Stimulated activated CD4-positive, alpha-beta T cell treated with anti-CD3 and anti-CD28 coated beads, TNF-alpha, amount 100 ng/mL, for 24 hours (primary cell): ENCODE data around the gene POLE.

Source experiments
- DNase-seq, 3 experiments: peaks; one replicate each; pipeline ENCODE4 v3.0.0-alpha.2; 2020; ENCODE audit warnings: low read depth in 3 of 3

Gene POLE

DNA sequence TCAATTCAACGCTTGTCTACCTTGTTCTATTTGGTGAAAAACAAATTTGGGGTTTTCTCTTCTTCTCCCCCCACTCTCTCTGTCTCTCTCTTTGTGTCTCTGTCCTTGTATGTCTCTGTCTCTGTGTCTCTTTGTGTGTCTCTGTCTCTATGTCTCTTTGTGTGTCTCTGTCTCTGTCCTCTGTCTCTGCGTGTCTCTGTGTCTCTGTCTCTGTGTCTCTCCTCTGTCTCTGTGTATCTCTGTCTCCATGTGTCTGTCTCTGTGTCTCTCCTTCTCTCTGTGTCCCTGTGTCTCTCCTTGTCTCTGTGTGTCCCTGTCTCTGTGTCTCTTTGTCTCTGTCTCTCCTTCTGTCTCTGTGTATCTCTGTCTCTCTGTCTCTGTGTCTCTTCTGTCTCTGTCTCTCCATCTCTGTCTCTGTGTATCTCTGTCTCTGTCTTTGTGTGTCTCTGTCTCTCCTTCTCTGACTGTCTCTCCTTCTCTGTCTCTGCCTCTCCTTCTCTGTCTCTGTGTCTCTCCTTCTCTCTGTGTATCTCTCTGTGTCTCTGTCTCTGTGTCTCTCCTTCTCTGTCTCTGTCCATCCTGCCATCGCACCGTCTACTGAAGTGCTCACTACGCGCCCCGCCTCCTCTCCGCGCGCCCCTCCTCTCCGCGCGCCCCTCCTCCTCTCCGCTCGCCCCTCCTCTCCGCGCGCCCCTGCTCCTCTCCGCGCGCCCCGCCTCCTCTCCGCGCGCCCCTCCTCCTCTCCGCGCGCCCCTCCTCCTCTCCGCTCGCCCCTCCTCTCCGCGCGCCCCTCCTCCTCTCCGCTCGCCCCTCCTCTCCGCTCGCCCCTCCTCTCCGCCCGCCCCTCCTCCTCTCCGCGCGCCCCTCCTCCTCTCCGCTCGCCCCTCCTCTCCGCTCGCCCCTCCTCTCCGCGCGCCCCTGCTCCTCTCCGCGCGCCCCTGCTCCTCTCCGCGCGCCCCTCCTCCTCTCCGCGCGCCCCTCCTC, 89.5 kb downstream of the POLE start:
- no peak for DNase-seq

DNA sequence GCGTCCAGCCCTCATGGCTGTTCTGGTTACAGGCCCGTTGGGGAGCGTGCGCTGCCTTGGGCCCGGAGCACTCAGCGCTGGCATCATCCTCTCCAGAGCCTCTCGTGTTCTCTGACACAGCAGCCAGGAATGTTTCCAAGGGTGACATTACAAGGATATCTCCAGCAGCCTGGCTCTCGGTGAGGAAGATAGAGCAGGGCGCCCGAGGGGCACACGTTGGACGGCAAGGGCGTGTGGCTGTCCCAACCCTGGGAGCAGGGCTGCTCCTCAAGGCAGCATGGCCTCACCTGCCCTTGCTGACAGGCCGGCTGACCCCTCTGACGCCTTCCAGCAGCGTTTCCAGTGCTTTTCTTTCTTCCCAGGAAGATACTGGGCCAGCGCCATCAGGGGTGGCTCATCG, 91.1 kb downstream of the POLE start:
- no peak for DNase-seq

DNA sequence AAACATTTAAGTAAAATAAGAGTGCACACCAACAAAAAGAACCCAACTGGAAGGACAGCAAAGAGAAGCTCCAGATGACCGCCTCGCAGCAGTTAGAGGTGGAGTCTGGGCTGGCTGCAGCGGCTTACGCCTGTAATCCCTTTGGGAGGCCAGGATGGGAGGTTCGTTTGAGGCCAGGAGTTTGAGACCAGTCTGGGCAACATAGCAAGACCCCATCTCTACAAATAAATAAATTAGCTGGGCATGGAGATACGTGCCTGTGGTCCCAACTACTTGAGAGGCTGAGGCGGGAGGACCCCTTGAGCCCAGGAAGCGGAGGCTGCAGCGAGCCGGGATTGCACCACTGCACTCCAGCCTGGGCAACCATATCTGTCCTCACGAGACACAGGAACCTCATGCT, 92.0 kb downstream of the POLE start:
- no peak for DNase-seq

DNA sequence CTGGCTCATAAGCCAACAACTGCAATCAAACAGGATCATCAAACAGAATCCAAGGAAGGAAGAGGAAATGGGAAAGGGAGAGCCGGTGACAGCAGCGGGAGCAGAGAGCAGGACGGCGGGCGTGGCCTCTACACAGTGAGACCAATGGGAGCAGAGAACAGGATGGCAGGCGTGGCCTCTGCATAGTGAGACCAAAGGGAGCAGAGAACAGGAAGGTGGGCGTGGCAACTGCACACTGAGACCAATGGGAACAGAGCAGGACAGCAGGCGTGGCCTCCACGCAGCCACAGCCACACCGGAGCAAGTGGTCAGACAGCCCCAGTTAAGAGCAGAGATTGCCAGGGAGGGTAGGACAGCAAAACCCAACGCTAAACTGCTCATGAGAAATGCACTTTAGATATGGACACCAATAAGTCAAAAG, 93.2 kb downstream of the POLE start:
- peak in 1 of 3 experiments; percentile 25 for DNase-seq

DNA sequence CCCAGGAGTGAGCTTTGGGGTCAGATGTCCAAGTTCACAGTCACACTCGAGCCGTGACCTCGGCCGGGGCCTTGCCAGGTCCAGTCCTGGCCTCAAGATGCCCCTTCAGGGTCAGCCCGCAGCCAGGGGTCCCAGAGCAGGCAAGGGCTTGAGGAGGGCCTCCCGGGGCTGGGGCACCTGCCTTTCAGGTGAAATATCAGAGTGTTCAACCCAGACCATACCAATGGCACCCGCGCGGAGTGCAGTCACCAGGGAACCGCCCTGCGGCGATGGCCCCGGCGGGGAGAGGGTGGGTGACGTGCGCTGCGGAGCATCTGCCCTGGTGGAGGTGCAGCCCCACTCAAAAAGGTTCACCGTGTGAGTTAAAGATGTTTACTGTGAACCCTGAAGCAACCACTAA, 93.6 kb downstream of the POLE start:
- DNase-seq, result no peak

DNA sequence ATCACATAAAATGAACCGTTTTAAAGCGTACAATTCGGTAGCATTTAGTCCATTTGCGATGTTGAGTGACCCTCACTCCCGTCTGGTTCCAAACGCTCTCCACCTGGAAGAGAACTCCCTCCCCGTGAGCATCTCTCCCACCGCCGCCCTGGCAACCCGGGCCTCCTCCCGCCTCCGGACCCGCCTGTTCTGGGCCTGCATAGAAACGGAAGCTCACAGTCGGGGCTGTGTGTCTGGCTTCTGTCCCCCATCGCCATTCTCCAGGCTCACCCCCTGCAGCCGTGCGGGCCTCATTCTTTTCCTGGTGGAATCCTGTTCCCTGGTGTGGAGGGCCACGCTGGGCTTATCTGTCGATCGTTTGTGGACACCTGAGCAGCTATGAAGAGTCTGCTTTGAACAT, 94.1 kb downstream of the POLE start:
- no peak for DNase-seq

DNA sequence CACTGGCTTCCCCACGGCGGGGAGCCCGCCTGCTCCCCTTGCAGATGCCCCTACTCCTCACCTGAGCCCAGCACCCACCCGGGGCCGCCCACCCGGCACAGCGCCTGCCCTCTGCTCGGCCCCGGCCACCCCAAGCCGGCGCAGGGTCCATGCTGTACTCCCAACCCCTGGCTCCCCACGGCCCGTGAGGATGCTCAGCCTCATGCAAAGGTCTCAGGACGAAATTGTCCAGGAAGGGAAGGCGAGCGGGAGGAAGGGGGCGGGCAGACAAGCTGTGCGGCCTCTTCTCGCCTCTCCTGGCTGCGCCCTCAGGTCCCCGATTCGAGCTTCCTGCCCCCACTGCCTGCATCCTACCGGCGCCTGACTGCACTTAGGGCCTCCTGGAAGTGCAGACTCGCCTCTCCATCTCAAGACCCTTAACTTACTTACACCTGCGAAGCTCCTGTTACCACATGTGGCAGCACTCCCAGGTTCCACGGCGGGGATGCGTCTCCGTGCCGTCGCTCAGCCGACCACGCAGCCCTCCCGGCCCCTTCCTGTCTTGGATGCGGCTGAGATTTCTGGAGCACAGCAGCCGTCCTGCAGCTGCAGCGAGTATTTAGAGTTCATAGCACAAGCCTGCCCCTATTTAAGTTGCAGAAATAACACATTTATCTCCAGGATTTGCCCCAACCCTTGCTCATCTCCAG, 94.7 kb downstream of the POLE start:
- DNase-seq, result no peak

DNA sequence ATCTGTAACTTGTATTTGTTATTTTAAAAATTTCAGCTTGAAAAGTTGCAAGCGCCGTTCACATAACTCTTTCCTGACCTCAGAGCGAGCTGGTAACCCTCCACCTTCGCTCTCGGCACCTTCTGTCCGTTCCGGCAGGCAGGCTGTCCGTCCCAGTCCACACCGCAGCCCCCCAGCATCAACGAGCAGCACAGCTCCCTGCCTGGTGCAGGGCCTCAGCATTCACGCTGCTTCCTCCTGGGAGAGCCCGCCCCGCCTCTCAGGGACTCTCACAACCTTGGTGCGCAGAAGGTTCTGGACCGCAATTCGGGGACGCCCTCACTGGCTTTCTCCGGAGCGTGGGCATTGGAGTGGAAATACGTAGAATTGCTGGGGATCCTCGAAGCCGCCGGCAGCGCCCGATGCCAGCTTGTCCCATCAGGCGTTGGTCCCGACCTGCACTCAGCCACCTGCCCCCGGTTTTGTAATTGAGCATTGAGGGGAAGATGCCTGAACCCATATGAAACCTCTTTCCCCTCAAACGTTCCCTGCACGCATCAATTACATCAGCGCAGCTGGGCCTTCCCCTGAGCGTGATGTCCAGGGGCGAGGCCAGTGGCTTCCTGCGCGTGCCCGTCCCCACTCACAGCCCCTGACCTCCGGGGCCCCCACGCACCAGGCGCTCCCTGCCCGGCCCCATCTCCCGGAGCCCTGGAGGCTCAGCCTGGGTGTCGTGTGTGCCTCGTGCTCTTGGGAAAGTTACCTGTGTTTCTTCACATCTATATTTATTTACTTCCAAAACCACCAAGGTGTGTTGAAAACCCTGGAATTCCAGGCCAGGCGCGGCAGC, 95.8 kb downstream of the POLE start:
- DNase-seq, result no peak

DNA sequence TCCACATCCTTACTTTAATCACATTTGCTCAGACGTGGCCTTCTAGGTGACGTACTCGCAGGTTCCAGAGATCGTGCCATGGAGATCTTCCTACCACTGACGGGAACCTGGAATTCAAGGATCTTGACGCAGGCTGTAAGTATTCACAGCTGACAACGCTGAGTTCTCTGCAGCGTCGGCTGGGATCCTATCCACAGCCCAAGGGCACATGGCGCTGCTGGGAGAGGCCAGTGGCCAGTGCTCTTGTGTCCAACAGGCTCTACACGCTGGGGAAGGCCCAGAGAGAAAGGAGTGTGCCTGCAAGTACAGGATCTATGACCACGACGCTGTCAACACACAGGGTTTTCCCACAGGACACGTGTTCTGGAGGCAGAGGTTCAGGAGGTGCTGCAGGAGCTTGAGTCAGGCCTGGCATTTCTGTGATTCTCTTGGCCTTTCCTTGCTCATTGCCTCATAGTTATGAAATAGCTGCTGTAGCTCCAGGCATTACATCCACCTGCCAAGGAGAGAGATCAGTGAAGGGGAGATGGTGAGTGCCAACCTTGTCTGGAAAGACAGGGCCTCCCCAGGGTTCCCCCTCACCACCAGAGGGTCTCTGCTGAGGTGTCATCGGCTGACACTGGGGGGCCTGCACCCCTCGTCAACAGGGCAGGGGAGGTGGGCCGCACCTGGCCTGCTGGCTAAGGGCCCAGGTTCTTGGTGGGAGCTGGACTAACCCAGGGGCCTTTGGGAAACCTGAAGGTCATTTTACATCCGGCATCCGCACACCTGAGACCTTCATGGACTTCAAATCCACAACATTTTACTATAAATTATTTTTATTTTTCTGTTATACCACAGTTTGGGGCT, 98.1 kb downstream of the POLE start:
- DNase-seq, result no peak

DNA sequence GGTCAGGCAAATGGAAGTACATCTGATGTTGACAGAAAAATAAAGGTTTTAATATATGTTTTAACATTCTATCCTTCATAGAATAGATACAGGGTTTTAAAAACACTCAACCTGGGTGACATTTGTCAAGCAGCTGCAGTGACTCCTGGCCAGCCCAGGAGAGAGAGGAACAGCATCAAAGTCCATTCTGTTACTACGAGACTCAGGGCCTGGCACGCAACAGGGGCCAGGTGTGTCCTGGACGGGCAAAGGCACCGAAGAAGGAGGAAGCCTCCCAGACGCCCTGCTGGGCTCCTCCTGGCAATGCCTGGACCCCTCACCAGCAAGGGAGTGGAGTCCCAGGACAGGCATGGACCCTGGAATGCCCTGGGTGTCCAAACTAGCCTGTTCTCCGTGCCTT, 98.8 kb downstream of the POLE start:
- DNase-seq, result no peak

DNA sequence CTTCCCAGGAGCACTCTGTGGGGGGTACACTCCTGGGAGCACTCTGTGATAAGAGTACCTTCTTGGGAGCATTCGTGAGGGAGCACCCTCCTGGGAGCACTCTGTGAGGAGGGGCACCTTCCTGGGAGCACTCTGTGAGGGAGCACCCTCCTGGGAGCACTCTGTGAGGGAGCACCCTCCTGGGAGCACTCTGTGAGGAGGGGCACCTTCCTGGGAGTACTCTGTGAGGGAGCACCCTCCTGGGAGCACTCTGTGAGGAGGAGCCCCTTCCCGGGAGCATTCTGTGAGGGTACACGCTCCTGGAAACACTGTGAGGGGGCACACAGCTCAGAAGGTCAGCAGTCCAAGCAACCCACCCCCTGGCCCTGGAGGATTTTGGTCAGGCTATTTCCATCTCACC, 99.4 kb downstream of the POLE start:
- DNase-seq, result no peak

DNA sequence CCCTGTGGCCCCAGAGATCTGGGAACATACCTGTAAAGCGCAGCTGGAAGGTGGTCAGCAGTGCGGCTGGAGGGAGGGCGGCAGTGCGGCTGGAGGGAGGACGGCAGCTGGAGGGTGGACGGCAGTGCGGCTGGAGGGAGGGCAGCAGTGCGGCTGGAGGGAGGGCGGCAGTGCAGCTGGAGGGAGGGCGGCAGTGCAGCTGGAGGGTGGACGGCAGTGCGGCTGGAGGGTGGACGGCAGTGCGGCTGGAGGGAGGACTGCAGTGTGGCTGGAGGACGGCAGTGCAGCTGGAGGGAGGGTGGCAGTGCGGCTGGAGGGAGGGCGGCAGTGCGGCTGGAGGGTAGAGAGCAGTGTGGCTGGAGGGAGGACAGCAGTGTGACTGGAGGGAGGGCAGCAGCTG, 100.2 kb downstream of the POLE start:
- no peak for DNase-seq

DNA sequence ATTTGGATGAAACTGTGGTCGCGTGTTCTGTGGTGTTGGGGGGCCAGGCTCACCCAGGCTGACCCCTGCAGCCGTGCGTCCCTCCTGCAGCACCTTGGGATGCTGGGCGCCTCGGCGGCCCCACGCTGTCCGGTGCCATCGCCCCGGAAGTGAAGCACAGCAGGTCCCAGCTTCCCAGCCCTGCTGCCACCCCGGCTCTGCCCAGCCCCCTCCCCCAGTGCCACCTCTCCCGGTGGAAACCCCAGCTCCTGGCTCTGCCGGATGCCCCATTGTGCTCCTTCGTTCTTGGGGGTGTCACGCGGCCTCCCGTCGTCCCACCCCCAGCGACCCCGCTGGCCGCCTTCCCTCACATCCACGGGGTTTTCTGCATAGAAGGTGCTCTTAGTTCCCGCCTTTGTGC, 102.0 kb downstream of the POLE start:
- DNase-seq, result no peak

DNA sequence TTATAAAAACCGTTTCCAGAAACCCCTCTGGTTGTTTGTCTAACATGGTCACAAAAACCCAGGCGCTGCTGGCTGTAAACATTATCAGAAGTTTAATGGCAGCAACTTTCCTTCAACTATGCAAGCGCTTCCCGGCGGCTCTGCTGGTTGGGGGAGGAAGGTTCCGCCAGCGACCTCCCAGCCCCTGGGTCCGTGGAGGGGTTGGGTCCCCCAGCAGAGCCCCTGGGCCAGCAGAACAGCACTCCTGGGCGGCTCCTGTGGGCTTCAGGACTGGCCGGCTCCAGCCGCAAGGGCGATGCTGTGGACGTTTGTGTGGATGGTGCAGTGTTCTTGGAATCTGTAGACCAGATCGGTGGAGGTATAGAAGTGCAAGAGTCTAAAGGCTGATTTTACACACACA, 102.7 kb downstream of the POLE start:
- DNase-seq, result no peak

DNA sequence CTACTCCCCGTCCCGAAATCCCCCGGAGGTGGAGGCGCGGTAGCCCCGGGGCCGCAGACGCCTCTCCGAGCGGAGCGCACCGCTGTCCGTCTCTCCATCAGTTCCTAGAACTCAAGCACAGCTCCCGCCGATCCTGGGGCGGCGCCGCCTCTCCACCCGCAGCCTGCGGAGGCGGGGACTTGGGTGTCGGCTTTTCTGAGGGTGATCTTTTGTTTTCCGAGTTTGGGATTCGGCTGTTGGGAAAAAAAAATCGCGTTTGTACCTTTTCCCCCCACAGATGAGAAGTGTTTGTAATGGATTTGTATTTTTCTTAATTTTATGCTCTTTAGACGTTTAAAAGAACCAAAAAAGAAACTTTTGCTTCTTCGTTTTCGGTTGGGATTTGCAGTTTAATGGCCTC, 103.4 kb downstream of the POLE start:
- no peak for DNase-seq

DNA sequence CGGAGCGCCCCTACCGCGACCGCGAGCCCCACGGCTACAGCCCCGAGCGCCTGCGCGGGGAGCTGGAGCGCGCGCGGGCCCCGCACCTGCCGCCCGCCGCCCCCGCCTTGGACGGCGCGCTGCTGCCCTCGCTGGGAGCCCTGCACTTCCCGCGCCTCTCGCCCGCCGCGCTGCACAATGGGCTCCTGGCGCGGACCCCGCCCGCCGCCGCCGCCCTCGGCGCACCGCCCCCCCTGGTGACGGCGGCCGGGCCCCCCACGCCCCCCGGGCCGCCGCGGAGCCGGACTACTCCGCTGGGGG, 103.8 kb downstream of the POLE start:
- DNase-seq, result no peak

DNA sequence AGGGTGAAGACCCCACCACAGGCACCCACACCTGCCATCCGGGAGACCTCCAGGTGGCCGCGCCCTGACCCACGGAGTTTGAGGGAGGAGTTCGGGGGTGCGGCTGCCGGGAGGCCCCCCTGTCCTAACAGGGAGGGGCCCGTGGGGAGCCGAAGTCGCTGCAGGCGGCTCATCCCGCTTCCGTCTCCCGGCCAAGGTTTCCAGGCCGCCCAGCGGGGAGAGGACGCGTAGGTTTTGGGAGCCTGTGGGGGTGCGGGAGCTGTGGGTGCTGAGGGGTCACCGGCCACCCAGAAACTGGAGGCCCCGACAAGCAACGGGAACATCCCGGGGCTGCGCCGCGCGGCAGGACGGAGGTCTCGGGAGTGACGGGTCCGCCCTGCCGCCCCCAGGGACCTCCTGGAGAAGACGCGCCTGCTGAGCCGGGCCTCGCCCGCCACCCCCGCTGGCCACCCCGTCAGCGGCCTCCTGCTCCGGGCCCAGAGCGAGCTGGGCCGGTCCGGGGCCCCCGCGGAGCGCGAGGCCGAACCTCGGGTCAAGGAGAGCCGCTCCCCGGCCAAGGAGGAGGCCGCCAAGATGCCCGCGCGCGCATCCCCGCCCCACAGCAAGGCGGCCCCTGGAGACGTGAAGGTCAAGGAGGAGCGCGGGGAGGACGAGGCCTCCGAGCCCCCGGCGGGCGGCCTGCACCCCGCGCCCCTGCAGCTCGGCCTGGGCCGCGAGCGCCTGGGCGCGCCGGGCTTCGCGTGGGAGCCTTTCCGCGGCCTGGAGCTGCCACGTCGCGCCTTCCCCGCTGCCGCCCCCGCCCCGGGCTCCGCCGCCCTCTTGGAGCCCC, 104.3 kb downstream of the POLE start:
- no peak for DNase-seq

DNA sequence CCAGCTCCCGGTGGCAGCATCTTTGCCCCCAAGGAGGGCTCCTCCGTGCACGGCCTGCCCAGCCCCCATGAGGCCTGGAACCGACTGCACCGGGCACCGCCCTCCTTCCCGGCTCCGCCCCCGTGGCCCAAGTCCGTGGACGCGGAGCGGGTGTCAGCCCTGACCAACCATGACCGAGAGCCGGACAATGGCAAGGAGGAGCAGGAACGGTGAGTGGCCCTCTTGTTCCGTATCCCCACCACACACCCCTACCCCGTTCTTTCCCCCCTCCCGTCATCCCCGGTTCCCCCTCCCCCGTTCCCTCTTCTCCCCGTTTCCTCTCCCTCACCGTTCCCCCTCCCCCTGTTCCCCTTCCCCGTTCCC, 105.1 kb downstream of the POLE start:
- no peak for DNase-seq

DNA sequence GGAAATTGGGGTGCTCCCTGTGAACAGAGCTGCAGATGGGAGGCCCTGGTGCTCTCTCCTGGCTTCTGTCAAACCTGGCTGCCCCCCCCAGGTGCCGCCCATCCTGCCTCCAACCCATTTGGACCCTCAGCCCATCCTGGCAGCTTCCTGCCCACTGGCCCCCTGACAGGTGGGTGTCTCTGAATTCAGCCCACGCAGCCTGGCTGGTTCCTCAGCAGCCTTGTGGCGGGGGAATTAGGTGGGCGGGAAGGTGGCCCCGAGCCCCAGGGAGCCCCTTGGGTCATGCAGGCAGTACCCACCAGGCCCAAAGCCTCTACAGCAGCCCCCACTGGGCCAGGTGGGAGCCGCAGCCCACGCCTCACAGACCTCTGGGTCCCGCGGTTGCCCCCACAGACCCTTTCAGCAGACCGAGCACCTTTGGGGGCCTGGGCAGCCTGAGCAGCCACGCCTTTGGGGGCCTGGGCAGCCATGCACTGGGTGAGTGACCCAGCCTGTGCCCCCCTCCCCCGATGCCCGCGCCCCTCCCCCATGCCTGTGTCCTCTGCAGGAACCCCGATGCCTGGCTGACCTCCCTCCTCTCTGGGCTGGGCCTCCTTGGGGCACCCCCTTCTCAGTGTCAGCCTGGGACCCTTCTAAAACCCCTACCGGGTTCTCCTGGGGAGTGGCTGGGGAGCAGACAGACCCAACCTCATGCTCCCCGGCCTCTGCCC, 105.6 kb downstream of the POLE start:
- no peak for DNase-seq

DNA sequence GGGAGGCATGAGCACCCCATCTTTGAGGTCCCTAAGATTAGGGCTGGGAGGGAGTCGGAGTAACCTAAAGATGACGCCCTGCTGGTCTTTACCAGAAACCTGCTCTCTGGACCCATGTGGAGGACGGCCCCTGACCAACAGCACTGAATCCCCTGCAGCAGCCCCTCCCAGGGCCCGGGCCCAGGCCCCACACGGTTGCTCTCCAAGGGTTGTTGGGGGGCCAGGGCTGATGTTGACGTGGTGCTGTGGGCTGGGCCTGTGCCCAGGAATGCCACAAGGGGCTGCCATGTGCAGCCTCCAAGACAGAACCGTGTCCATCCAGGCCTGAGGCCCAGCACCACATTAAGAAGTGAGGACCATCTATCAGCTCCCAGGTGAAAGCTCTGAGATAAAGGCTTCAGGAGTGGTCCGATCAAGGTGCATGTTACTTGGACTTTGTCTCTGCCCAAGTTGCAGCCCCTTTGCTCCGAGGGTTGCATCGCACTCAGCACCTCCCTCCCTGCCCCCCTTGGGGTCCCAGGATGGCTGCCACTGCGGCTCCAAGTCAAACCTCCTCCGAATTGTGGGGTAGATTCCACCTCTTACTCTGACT, 106.3 kb downstream of the POLE start:
- no peak for DNase-seq
